ENCODE data around the gene ANP32E. TPM values are rescaled to one million over a fixed set of nuclear protein-coding genes. Genes with fewer than 3 reads are reported as not detected.

The ANP32E gene
- total RNA-seq, 1 donor from 2014 or later = 35.6 TPM

GRCh38 chr1:150171801-150172200, 64.1 kb downstream of the ANP32E start:
- H3K27ac Mint-ChIP-seq (ENCODE audit: unreplicated experiment) = no peak overlapping the region
- no peak overlapping the region for H3K4me3 Mint-ChIP-seq (ENCODE audit: unreplicated experiment)
- DNase-seq (ENCODE audit: low spot score) = no peak
- H3K9me3 Mint-ChIP-seq (ENCODE audit: unreplicated experiment) = no peaks in the 10 kb centered on the region
- H3K36me3 Mint-ChIP-seq (ENCODE audit: low read depth, unreplicated experiment) = no peaks in the 10 kb centered on the region
- peaks cover 8% of the 10 kb centered on the region for H3K27me3 Mint-ChIP-seq (ENCODE audit: unreplicated experiment)
- H3K4me1 Mint-ChIP-seq (ENCODE audit: unreplicated experiment) = no peaks in the 10 kb centered on the region
- no peak for TF ChIP-seq CTCF (IDR thresholded peaks at IDR 0.05; ENCODE audit: unreplicated experiment)

- Mint-ChIP-seq H3K27me3 (ENCODE audit: unreplicated experiment) (peaks cover 8% of the 10 kb centered on the region), H3K4me3 (ENCODE audit: unreplicated experiment) (no peak overlapping the region), H3K36me3 (ENCODE audit: low read depth, unreplicated experiment) (no peaks in the 10 kb centered on the region), H3K4me1 (ENCODE audit: unreplicated experiment) (no peaks in the 10 kb centered on the region), H3K9me3 (ENCODE audit: unreplicated experiment) (no peaks in the 10 kb centered on the region), H3K27ac (ENCODE audit: unreplicated experiment) (no peak overlapping the region)
- DNase-seq (ENCODE audit: low spot score) = peak; percentile 85
- TF ChIP-seq CTCF (IDR thresholded peaks at IDR 0.05; ENCODE audit: unreplicated experiment) = peak; percentile 59
These were observed 66.8 kb downstream of the ANP32E start for GRCh38 chr1:150168960-150169601.

Other genes with a start within 250 kb of the ANP32E start
- gene OTUD7B, start 225.4 kb downstream of the ANP32E start, total RNA-seq (ENCODE audit: unreplicated experiment) = 20.4 TPM
- gene VPS45, start 168.3 kb downstream of the ANP32E start, total RNA-seq (ENCODE audit: unreplicated experiment) = 32.5 TPM
- gene PLEKHO1, start 86.2 kb downstream of the ANP32E start, total RNA-seq (ENCODE audit: unreplicated experiment) = 71.6 TPM
- 6.3 TPM for gene CA14, start 21.7 kb upstream of the ANP32E start, total RNA-seq (ENCODE audit: unreplicated experiment)
- 333 TPM for gene APH1A, start 32.9 kb upstream of the ANP32E start, total RNA-seq (ENCODE audit: unreplicated experiment)
- 411 TPM for gene C1orf54, start 36.7 kb upstream of the ANP32E start, total RNA-seq (ENCODE audit: unreplicated experiment)
- gene CIART, start 46.4 kb upstream of the ANP32E start, total RNA-seq (ENCODE audit: unreplicated experiment) = 9.1 TPM
- gene MRPS21, start 57.7 kb upstream of the ANP32E start, total RNA-seq (ENCODE audit: unreplicated experiment) = 63.1 TPM
- gene PRPF3, start 85.4 kb upstream of the ANP32E start, total RNA-seq (ENCODE audit: unreplicated experiment) = 78.4 TPM
- gene RPRD2, start 128.0 kb upstream of the ANP32E start, total RNA-seq (ENCODE audit: unreplicated experiment) = 29.6 TPM

Measured in endothelial cell (in vitro differentiated cells).